ENCODE measurements around the gene CHRNA9.

- TF ChIP-seq CTCF (conservative IDR thresholded peaks at IDR 0.05 in 1 of 2, IDR thresholded peaks at IDR 0.05 in 1 of 2; ENCODE audit: extremely low read depth in 1 of 2, insufficient read depth in 1 of 2, low read depth in 1 of 2, low read length in 2 of 2) (no peak), EZH2 (IDR thresholded peaks at IDR 0.05; ENCODE audit: borderline replicate concordance, low read length) (no peak)
Observed at GRCh38 chr4:40327340-40327739, 7.8 kb upstream of the CHRNA9 start.
